Trophoblast cell (in vitro differentiated cells and primary cell): ENCODE results near the gene PAK2.
A peak's percentile ranks its signal among the peaks of the same experiment; 100 is the strongest.
"Not testable (repeated sequence)": the region's sequence is repeated elsewhere in the genome, so short reads cannot be mapped to it uniquely, and the experiment has no call there.

Source experiments
- DNase-seq, 2 donors: peaks; one replicate each; pipeline ENCODE4 v3.0.0-alpha.2; 2016
- H2AFZ ChIP-seq: 2 replicates; pipeline ENCODE4 v1.6.1; 2013; ENCODE audit warnings: low read length, moderate library complexity, mild to moderate bottlenecking; ENCODE audit not compliant: insufficient read depth, poor library complexity
- H2AK5ac ChIP-seq: 2 replicates; pipeline ENCODE4 v1.6.1; 2013; ENCODE audit warnings: mild to moderate bottlenecking, low read length
- H2BK120ac ChIP-seq: 2 replicates; pipeline ENCODE4 v1.6.1; 2013; ENCODE audit warnings: low read length, mild to moderate bottlenecking, moderate library complexity; ENCODE audit not compliant: insufficient read depth, poor library complexity
- H2BK12ac ChIP-seq: 2 replicates; pipeline ENCODE4 v1.6.1; 2013; ENCODE audit warnings: mild to moderate bottlenecking, low read length, moderate library complexity
- H2BK5ac ChIP-seq: 2 replicates; pipeline ENCODE4 v1.6.1; 2013; ENCODE audit warnings: low read length, low read depth, moderate library complexity, mild to moderate bottlenecking; ENCODE audit not compliant: poor library complexity
- H3K14ac ChIP-seq: 2 replicates; pipeline ENCODE4 v1.6.1; 2013; ENCODE audit warnings: mild to moderate bottlenecking, low read length
- H3K18ac ChIP-seq: 2 replicates; pipeline ENCODE4 v1.6.1; 2013; ENCODE audit warnings: mild to moderate bottlenecking, low read length
- H3K23ac ChIP-seq: 2 replicates; pipeline ENCODE4 v1.6.1; 2013; ENCODE audit warnings: low read length
- H3K27ac ChIP-seq: 2 replicates; pipeline ENCODE4 v1.5.1; 2013; ENCODE audit warnings: low read depth, mild to moderate bottlenecking, inconsistent platforms, low read length, moderate library complexity
- H3K27me3 ChIP-seq: 2 replicates; pipeline ENCODE4 v1.6.1; 2013; ENCODE audit warnings: inconsistent platforms, mild to moderate bottlenecking, low read length, moderate library complexity; ENCODE audit not compliant: insufficient read depth
- H3K36me3 ChIP-seq, 2 experiments: 1 replicate in 1 of 2; 2 replicates in 1 of 2; pipeline ENCODE4 v1.6.1; 2013; ENCODE audit warnings: low read length in 2 of 2, mild to moderate bottlenecking in 2 of 2, moderate library complexity in 1 of 2; ENCODE audit not compliant: insufficient read depth in 2 of 2, control insufficient read depth in 1 of 2
- H3K4ac ChIP-seq: 2 replicates; pipeline ENCODE4 v1.6.1; 2013; ENCODE audit warnings: low read depth, mild to moderate bottlenecking, low read length, moderate library complexity
- H3K4me1 ChIP-seq, 2 experiments: 1 replicate in 1 of 2; 2 replicates in 1 of 2; pipeline ENCODE4 v1.6.1; 2013; ENCODE audit warnings: low read length in 2 of 2, mild to moderate bottlenecking in 2 of 2, moderate library complexity in 1 of 2; ENCODE audit not compliant: insufficient read depth in 2 of 2, control insufficient read depth in 1 of 2
- H3K4me2 ChIP-seq: 2 replicates; pipeline ENCODE4 v1.6.1; 2013; ENCODE audit warnings: inconsistent platforms, mild to moderate bottlenecking, low read length, moderate library complexity
- H3K4me3 ChIP-seq: 2 replicates; pipeline ENCODE4 v1.5.1; 2013; ENCODE audit warnings: mild to moderate bottlenecking, low read depth, low read length, inconsistent platforms
- H3K79me1 ChIP-seq: one replicate; pipeline ENCODE4 v1.6.1; 2013; ENCODE audit warnings: low read length
- H3K79me2 ChIP-seq: 2 replicates; pipeline ENCODE4 v1.6.1; 2013; ENCODE audit warnings: low read length, mild to moderate bottlenecking; ENCODE audit not compliant: control insufficient read depth, insufficient read depth, poor library complexity
- H3K9ac ChIP-seq: 2 replicates; pipeline ENCODE4 v1.6.1; 2013; ENCODE audit warnings: mild to moderate bottlenecking, low read length
- H3K9me3 ChIP-seq: 2 replicates; pipeline ENCODE4 v1.6.1; 2013; ENCODE audit warnings: low read depth, mild to moderate bottlenecking, control low read depth, inconsistent platforms, low read length; ENCODE audit not compliant: insufficient read depth
- H4K12ac ChIP-seq: 2 replicates; pipeline ENCODE4 v1.6.1; 2013; ENCODE audit warnings: low read depth, mild to moderate bottlenecking, low read length, moderate library complexity
- H4K8ac ChIP-seq: 2 replicates; pipeline ENCODE4 v1.6.1; 2013; ENCODE audit warnings: low read depth, mild to moderate bottlenecking, low read length, moderate library complexity
- H4K91ac ChIP-seq: one replicate; pipeline ENCODE4 v1.6.1; 2013; ENCODE audit warnings: low read depth, mild to moderate bottlenecking, low read length, moderate library complexity
- WGBS: extraction: QIAGEN DNeasy Blood & Tissue Kit; methylation state at CpG from one replicate; pipeline ENCODE4 v1.1.7; 2013; ENCODE audit warnings: missing lambda C conversion rate; ENCODE audit not compliant: insufficient read length, insufficient coverage; ENCODE audit errors: extremely low coverage; 5-methylcytosine and 5-hydroxymethylcytosine counted together

Gene PAK2

GRCh38 chr3:196863000-196863399 is 123.3 kb downstream of the PAK2 start:
- H2AK5ac ChIP-seq = not testable (repeated sequence)
- WGBS = no CpG with 5 or more reads among the region's 8 CpGs

GRCh38 chr3:196867155-196867506 is 127.5 kb downstream of the PAK2 start:
- H3K14ac ChIP-seq = peak overlapping the region; percentile 97
- H2BK12ac ChIP-seq = no peak overlapping the region
- H3K4me1 ChIP-seq = peaks cover 6 to 11% of the 10 kb centered on the region in 2 experiments
- H2AFZ ChIP-seq = peak overlapping the region; percentile 100
- H3K36me3 ChIP-seq = peaks cover 3 to 6% of the 10 kb centered on the region in 2 experiments
- H4K8ac ChIP-seq = peak overlapping the region; percentile 98
- peaks cover 15% of the 10 kb centered on the region for H3K79me2 ChIP-seq
- peak overlapping the region; percentile 99 for H3K18ac ChIP-seq
- no peak overlapping the region for H3K23ac ChIP-seq
- WGBS = no CpG with 5 or more reads among the region's 6 CpGs
- no peak overlapping the region for H3K9ac ChIP-seq
- peak overlapping the region; percentile 57 for H3K4me3 ChIP-seq
- peak overlapping the region; percentile 89 for H2BK5ac ChIP-seq
- H4K91ac ChIP-seq = peak overlapping the region; percentile 92
- H3K27me3 ChIP-seq = no peaks in the 10 kb centered on the region
- DNase-seq = no peak
- no peaks in the 10 kb centered on the region for H3K9me3 ChIP-seq
- H4K12ac ChIP-seq = peak overlapping the region; percentile 98
- no peak overlapping the region for H3K27ac ChIP-seq
- H2BK120ac ChIP-seq = peak overlapping the region; percentile 91
- peak overlapping the region; percentile 95 for H3K4ac ChIP-seq
- H2AK5ac ChIP-seq = peak overlapping the region; percentile 94
- peak overlapping the region; percentile 65 for H3K4me2 ChIP-seq
- H3K79me1 ChIP-seq = peaks cover 9% of the 10 kb centered on the region

More at GRCh38 chr3:196863000-196863399, 123.3 kb downstream of the PAK2 start:
- H3K27me3 ChIP-seq, H2BK120ac ChIP-seq, H3K36me3 ChIP-seq, H3K4me1 ChIP-seq, H4K91ac ChIP-seq, H3K27ac ChIP-seq, H3K4ac ChIP-seq, H3K18ac ChIP-seq, H4K8ac ChIP-seq, H3K9ac ChIP-seq, H3K79me2 ChIP-seq, H3K79me1 ChIP-seq, H3K9me3 ChIP-seq, DNase-seq, H3K23ac ChIP-seq, H2AFZ ChIP-seq, H2BK5ac ChIP-seq, H2BK12ac ChIP-seq, H3K4me3 ChIP-seq, H3K14ac ChIP-seq, H3K4me2 ChIP-seq, H4K12ac ChIP-seq: not testable (repeated sequence)

- peak within 1 kb of the TSS; percentile 99 for H4K12ac ChIP-seq
- peak within 1 kb of the TSS; percentile 97 for H3K4me3 ChIP-seq
- H3K4me1 ChIP-seq = peaks cover 6 to 11% of the 10 kb centered on the region in 2 experiments
- H3K79me2 ChIP-seq = peaks cover 15% of the 10 kb centered on the region
- peak within 1 kb of the TSS; percentile 97 for H3K14ac ChIP-seq
- no peak within 1 kb of the TSS for H2BK12ac ChIP-seq
- peak within 1 kb of the TSS; percentile 100 for H2AFZ ChIP-seq
- peak within 1 kb of the TSS; percentile 94 for H2AK5ac ChIP-seq
- H4K8ac ChIP-seq = peak within 1 kb of the TSS; percentile 100
- no peak within 1 kb of the TSS for H3K23ac ChIP-seq
- DNase-seq = peak; percentile 92 to 93
- H2BK120ac ChIP-seq = peak within 1 kb of the TSS; percentile 91
- H2BK5ac ChIP-seq = peak within 1 kb of the TSS; percentile 89
- no peaks in the 10 kb centered on the region for H3K9me3 ChIP-seq
- no CpG with 5 or more reads among the region's 93 CpGs for WGBS
- peak within 1 kb of the TSS; percentile 61 for H3K27ac ChIP-seq
- no peaks in the 10 kb centered on the region for H3K27me3 ChIP-seq
- peak within 1 kb of the TSS; percentile 100 for H3K4ac ChIP-seq
- peak within 1 kb of the TSS; percentile 92 for H4K91ac ChIP-seq
- peaks cover 3 to 6% of the 10 kb centered on the region in 2 experiments for H3K36me3 ChIP-seq
- H3K18ac ChIP-seq = peak within 1 kb of the TSS; percentile 99
- peak within 1 kb of the TSS; percentile 65 for H3K4me2 ChIP-seq
- H3K79me1 ChIP-seq = peaks cover 9% of the 10 kb centered on the region
- peak within 1 kb of the TSS; percentile 88 for H3K9ac ChIP-seq
These were observed 128.0 kb downstream of the PAK2 start, which contains the start of gene SENP5 for GRCh38 chr3:196867507-196868296. Gene SENP5, plus strand, starts transcription at chr3:196867920. Its CDS starts 17,262 bp downstream, at chr3:196885182.

GRCh38 chr3:196868297-196868661 is 128.6 kb downstream of the PAK2 start:
- no CpG with 5 or more reads among the region's 29 CpGs for WGBS
- no peaks in the 10 kb centered on the region for H3K27me3 ChIP-seq

More at GRCh38 chr3:196868297-196868661, 128.6 kb downstream of the PAK2 start:
- peak overlapping the region; percentile 88 for H3K9ac ChIP-seq
- H3K18ac ChIP-seq = peak overlapping the region; percentile 98
- H2BK12ac ChIP-seq = no peak overlapping the region
- peak overlapping the region; percentile 98 for H2AFZ ChIP-seq
- peak overlapping the region; percentile 88 for H4K91ac ChIP-seq
- H3K4me2 ChIP-seq = peak overlapping the region; percentile 65
- peak overlapping the region; percentile 78 for H2BK120ac ChIP-seq
- peak in 1 of 2 donors; percentile 33 for DNase-seq
- peak overlapping the region; percentile 27 for H2AK5ac ChIP-seq
- H4K8ac ChIP-seq = peak overlapping the region; percentile 100
- peak overlapping the region; percentile 95 for H3K14ac ChIP-seq
- peaks cover 15% of the 10 kb centered on the region for H3K79me2 ChIP-seq
- peaks cover 6 to 11% of the 10 kb centered on the region in 2 experiments for H3K4me1 ChIP-seq
- H3K4me3 ChIP-seq = peak overlapping the region; percentile 97
- H4K12ac ChIP-seq = peak overlapping the region; percentile 99
- no peaks in the 10 kb centered on the region for H3K9me3 ChIP-seq
- peaks cover 9% of the 10 kb centered on the region for H3K79me1 ChIP-seq
- peak overlapping the region; percentile 95 for H3K4ac ChIP-seq
- peak overlapping the region; percentile 83 for H2BK5ac ChIP-seq
- H3K23ac ChIP-seq = no peak overlapping the region
- H3K27ac ChIP-seq = peak overlapping the region; percentile 61
- H3K36me3 ChIP-seq = peaks cover 3 to 6% of the 10 kb centered on the region in 2 experiments
